HUES6 (cell line): ENCODE data around the gene SLC44A4.

ENCODE experiments used
- H3K27ac ChIP-seq: 2 replicates; pipeline ENCODE4 v1.7.0; 2013; ENCODE audit warnings: low read depth, mild to moderate bottlenecking, low read length, inconsistent platforms
- H3K27me3 ChIP-seq: 2 replicates; pipeline ENCODE4 v1.6.1; 2013; ENCODE audit warnings: low read length; ENCODE audit not compliant: control insufficient read depth, insufficient read depth
- H3K36me3 ChIP-seq: 2 replicates; pipeline ENCODE4 v1.6.1; 2013; ENCODE audit warnings: low read length; ENCODE audit not compliant: control insufficient read depth, insufficient read depth
- H3K4me1 ChIP-seq: 2 replicates; pipeline ENCODE4 v1.6.1; 2013; ENCODE audit warnings: low read length; ENCODE audit not compliant: control insufficient read depth, insufficient read depth
- H3K4me3 ChIP-seq: 2 replicates; pipeline ENCODE4 v1.5.1; 2013; ENCODE audit warnings: low read depth, low read length
- H3K9ac ChIP-seq: one replicate; pipeline ENCODE4 v1.6.1; 2013; ENCODE audit warnings: mild to moderate bottlenecking, low read length
- H3K9me3 ChIP-seq: 2 replicates; pipeline ENCODE4 v1.6.1; 2013; ENCODE audit warnings: low read depth, low read length; ENCODE audit not compliant: control insufficient read depth, insufficient read depth

Gene SLC44A4

GRCh38 chr6:31878726-31879125 is at the start of gene SLC44A4:
SLC44A4 (minus strand) TSS chr6:31878997; CDS start chr6:31878980, 17 bp downstream.
- no peak within 1 kb of the TSS for H3K27ac ChIP-seq
- no peak within 1 kb of the TSS for H3K4me3 ChIP-seq
- no peak within 1 kb of the TSS for H3K9ac ChIP-seq
- peaks cover 41% of the 10 kb centered on the region for H3K36me3 ChIP-seq
- no peaks in the 10 kb centered on the region for H3K4me1 ChIP-seq
- no peaks in the 10 kb centered on the region for H3K27me3 ChIP-seq
- H3K9me3 ChIP-seq, result no peaks in the 10 kb centered on the region

- Histone ChIP-seq H3K27me3 (no peaks in the 10 kb centered on the region; the same call in 1 of the 2 replicates), H3K36me3 (no peaks in the 10 kb centered on the region), H3K27ac (no peak overlapping the region)
These were observed 49.8 kb upstream of the SLC44A4 start for GRCh38 chr6:31928672-31928939.

DNA sequence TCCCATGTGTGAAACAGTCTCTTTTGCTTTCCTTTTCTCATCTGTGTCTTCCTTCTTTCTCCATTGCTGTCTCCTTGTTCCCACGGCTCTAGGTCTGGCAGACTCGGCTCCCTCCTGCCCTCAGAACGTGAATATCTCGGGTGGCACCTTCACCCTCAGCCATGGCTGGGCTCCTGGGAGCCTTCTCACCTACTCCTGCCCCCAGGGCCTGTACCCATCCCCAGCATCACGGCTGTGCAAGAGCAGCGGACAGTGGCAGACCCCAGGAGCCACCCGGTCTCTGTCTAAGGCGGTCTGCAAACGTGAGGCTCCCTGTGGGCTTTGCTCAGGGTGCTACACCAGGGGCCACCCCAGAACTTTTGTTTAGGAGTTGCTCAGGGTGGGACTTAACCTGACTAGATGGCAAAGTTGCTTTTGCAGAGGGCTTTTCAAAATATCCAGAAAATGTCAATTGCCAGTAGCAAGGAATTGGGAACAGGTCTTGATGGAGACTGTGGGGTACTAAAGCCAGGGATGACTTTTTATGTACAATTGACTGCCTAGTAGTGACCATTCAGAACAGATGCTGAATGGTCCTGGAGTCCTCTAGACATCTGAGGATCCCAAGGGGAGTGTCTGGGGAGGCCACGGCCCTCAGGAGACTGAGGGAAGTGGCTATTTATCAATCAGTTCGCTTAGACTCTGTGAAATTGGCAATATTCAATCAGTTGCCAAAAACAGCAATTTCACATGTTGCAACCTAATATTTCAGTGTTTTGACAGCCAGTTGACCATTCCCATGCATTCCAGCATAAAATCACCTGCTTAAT is 49.3 kb upstream of the SLC44A4 start:
- no peak overlapping the region for H3K4me3 ChIP-seq
- H3K9me3 ChIP-seq, result peaks cover 5% of the 10 kb centered on the region
- no peaks in the 10 kb centered on the region; the same call in 1 of the 2 replicates for H3K27me3 ChIP-seq
- no peak overlapping the region for H3K9ac ChIP-seq
- no peaks in the 10 kb centered on the region for H3K36me3 ChIP-seq
- no peaks in the 10 kb centered on the region for H3K4me1 ChIP-seq
- no peak overlapping the region for H3K27ac ChIP-seq

More at GRCh38 chr6:31928672-31928939, 49.8 kb upstream of the SLC44A4 start:
- no peaks in the 10 kb centered on the region for H3K4me1 ChIP-seq
- no peak overlapping the region for H3K9ac ChIP-seq
- H3K4me3 ChIP-seq, result no peak overlapping the region
- H3K9me3 ChIP-seq, result peaks cover 8% of the 10 kb centered on the region

DNA sequence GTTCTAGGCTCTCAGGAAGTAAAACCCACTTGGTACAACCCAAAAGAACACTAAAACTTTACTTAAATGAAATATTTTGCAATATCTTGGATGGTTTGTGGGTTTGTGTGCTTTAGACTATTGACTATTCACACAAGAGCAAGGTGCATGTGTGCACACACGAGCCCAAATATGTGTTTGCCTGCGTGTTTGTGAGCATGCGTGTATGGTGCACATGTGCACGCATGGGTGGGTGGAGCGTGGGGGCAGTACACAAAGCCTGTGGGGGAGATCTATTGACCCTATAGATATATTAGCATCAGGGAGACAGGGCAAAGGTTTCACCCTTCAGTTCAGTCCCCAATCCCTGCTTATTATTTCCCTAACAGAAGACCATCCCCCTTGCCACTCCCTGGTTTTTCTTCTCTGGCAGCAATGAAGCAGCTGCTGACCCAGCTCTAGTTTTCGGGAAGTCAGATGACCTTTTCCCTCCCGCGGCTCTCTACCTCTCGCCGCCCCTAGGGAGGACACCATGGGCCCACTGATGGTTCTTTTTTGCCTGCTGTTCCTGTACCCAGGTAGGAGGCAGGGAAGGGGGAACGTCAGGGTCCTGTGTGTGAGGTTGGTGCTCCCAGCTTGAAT is 48.6 kb upstream of the SLC44A4 start, which contains the start of gene C2:
TSS of gene C2 (plus strand) at position 476 of the 621 bp plus-strand sequence. CDS start at position 512, 36 bp downstream.
- H3K36me3 ChIP-seq, result no peaks in the 10 kb centered on the region
- no peak within 1 kb of the TSS for H3K27ac ChIP-seq
- no peak within 1 kb of the TSS for H3K9ac ChIP-seq
- H3K9me3 ChIP-seq, result 0 out of 2 replicates have a peak, but pooled peaks cover 3% of the 10 kb centered on the region
- H3K27me3 ChIP-seq, result no peaks in the 10 kb centered on the region
- no peak within 1 kb of the TSS for H3K4me3 ChIP-seq
- no peaks in the 10 kb centered on the region for H3K4me1 ChIP-seq

DNA sequence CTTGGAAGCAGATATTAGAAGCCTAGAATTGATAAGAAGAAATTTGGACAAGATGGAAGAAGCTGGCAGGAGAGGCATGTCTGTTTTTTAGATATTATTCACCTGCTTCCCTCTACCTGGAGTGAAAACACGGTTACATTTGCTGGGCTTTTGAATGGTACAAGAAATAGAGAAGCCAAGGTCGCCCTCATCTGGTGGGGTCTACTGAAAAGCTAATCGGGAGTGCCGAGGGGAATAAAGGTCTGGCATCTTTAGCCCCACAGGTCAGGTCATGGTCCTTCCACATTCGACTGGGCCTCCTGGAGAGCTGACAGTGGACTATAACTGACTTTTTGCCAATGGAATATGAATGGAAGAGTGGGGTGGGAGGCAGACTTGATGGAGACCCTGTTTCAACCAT is 44.1 kb upstream of the SLC44A4 start:
- Histone ChIP-seq H3K27me3 (no peaks in the 10 kb centered on the region), H3K36me3 (no peaks in the 10 kb centered on the region), H3K9ac (no peak overlapping the region)

GRCh38 chr6:31920811-31921210 is 42.0 kb upstream of the SLC44A4 start:
- Histone ChIP-seq H3K9ac (no peak overlapping the region), H3K27ac (no peak overlapping the region), H3K4me1 (no peaks in the 10 kb centered on the region), H3K36me3 (no peaks in the 10 kb centered on the region), H3K9me3 (0 out of 2 replicates have a peak, but pooled peaks cover under 1% of the 10 kb centered on the region), H3K4me3 (no peak overlapping the region), H3K27me3 (no peaks in the 10 kb centered on the region)

More for the DNA sequence above, 44.1 kb upstream of the SLC44A4 start:
- H3K27ac ChIP-seq, result no peak overlapping the region
- no peak overlapping the region for H3K4me3 ChIP-seq
- no peaks in the 10 kb centered on the region for H3K4me1 ChIP-seq
- H3K9me3 ChIP-seq, result 0 out of 2 replicates have a peak, but pooled peaks cover 3% of the 10 kb centered on the region

GRCh38 chr6:31919624-31920303 is 41.0 kb upstream of the SLC44A4 start:
- Histone ChIP-seq H3K4me1 (no peaks in the 10 kb centered on the region), H3K4me3 (no peak overlapping the region), H3K36me3 (no peaks in the 10 kb centered on the region), H3K9me3 (no peaks in the 10 kb centered on the region), H3K9ac (no peak overlapping the region), H3K27ac (no peak overlapping the region), H3K27me3 (no peaks in the 10 kb centered on the region)

- Histone ChIP-seq H3K9ac (no peak overlapping the region), H3K9me3 (no peaks in the 10 kb centered on the region), H3K27ac (no peak overlapping the region), H3K36me3 (no peaks in the 10 kb centered on the region), H3K4me3 (no peak overlapping the region), H3K27me3 (no peaks in the 10 kb centered on the region), H3K4me1 (no peaks in the 10 kb centered on the region)
These were observed 39.4 kb upstream of the SLC44A4 start for GRCh38 chr6:31918069-31918720.

- no peak overlapping the region for H3K9ac ChIP-seq
- H3K4me1 ChIP-seq, result no peaks in the 10 kb centered on the region
- no peaks in the 10 kb centered on the region for H3K27me3 ChIP-seq
- H3K36me3 ChIP-seq, result no peaks in the 10 kb centered on the region
- H3K4me3 ChIP-seq, result no peak overlapping the region
- no peaks in the 10 kb centered on the region for H3K9me3 ChIP-seq
- H3K27ac ChIP-seq, result no peak overlapping the region
These were observed 37.0 kb upstream of the SLC44A4 start for GRCh38 chr6:31915756-31916155.

DNA sequence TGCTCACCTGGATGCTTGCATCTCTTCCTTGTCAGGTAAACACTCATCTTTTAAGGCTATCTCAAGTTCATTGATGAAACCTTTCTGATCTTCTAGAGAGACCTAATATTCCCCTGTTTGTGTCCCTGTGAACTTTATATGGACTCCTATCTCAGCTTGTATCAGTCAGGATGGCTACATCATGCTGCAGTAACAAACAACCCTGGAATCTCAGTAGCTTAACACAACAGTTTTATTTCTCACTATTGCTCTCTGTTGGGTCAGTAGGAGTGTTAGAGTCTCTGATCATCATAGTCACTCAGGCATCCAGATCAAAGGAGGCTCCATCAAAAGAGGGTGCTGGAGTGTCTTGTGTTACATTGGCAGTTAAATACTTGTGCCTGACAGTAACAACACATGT is 36.6 kb upstream of the SLC44A4 start:
- no peak overlapping the region for H3K4me3 ChIP-seq
- no peaks in the 10 kb centered on the region for H3K36me3 ChIP-seq
- no peaks in the 10 kb centered on the region for H3K9me3 ChIP-seq
- no peak overlapping the region for H3K27ac ChIP-seq
- no peaks in the 10 kb centered on the region for H3K4me1 ChIP-seq
- H3K27me3 ChIP-seq, result no peaks in the 10 kb centered on the region
- no peak overlapping the region for H3K9ac ChIP-seq
